Measurements from ENCODE around the gene ESPN.
"Not testable (repeated sequence)": the region's sequence is repeated elsewhere in the genome, so short reads cannot be mapped to it uniquely, and the experiment has no call there.

GRCh38 chr1:6453895-6454855 is 29.6 kb downstream of the ESPN start:
- TF ChIP-seq SUZ12 (IDR thresholded peaks at IDR 0.05; ENCODE audit: extremely low read depth, insufficient read depth, insufficient read length); ZNF274 (IDR thresholded peaks at IDR 0.05; ENCODE audit: low read depth, low read length): not testable (repeated sequence)

Data from NT2/D1 (cell line).